GM15510 (cell line): ENCODE measurements around the gene SLC9A6.

ENCODE experiments used
- POLR2A ChIP-seq: IDR thresholded peaks from 3 replicates; pipeline ENCODE4 v1.6.1; 2011; ENCODE audit warnings: borderline replicate concordance; ENCODE audit not compliant: insufficient read length; ENCODE audit errors: extremely low read depth

Gene SLC9A6

DNA sequence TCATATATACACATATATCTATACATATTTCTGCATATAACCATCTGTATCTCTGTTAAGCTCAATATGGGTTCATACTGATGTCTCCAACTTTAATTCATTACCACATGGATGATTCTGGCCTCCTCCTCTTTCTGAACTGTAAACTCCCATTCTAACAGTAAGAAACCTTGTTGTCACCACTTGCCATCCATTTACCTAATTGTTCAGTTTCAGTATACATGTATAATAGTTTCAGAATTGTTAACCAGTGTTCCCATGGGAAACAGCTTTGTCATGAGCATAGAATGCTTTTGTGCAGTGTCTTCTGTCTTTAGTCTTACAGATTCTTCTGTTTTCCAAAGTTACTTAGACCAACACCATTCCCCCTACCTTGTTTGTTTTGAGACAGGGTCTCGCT, 35.9 kb downstream of the SLC9A6 start:
- TF ChIP-seq POLR2A = no peak

DNA sequence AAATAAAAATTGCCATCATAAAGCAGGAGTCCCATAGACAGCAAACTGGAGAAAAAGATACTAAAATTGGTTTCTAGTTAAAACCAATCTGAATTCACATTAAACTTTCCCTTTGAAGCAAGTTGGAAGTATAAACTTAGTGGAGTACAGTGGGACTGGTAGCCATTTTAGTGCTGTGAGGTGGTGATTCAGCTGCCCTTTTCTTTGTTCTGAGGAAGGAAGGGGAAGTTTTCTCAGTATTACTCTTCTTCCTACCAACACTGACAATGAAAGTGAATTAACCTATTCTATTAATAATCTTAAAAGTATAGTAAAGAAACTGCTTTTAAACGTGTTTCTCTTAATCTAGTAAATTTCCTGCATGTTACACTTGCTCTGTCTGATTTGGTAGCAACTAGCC, 36.7 kb downstream of the SLC9A6 start:
- no peak for TF ChIP-seq POLR2A

DNA sequence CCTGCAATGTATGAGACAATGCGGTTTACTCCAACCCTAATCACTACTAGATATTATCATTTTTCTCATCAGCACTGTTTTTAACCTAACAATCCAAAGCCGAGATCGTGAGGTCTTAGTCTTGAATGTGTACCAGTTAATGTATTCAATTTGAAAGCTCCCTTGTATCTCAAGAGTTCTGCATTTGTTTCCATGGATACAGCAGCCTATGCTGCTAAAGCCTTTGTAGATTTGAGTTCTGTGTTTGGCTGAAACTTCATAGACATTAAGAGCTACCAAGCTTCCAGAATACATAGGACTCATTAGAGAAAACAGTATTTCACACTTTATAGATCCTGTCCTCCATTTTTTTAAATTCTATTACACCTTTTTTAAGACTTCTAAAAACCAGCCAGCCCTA, 39.9 kb downstream of the SLC9A6 start:
- no peak for TF ChIP-seq POLR2A

- TF ChIP-seq POLR2A = no peak
Measured at GRCh38 chrX:136028383-136028984, 43.2 kb downstream of the SLC9A6 start.

DNA sequence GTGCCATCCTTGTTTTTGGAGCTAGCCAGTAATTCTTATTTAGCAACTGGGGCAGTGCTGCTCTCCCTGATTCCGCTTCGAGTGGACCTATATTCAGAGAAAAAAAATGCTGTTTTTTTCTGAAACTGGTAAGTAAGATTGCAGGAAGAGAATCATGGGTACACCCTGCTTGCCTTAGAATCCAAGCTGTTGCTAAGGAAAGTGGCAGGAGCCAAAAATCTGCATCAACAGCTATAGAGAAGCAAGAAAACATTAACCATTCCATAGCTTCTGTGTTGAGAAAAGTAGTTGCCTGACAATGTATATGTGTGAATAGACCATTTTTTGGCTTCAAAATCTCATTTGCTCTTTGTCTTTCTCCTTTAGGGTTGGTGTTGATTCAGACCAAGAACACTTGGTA, 44.5 kb downstream of the SLC9A6 start:
- no peak for TF ChIP-seq POLR2A

GRCh38 chrX:136030303-136031191, 45.3 kb downstream of the SLC9A6 start:
- TF ChIP-seq POLR2A = no peak

DNA sequence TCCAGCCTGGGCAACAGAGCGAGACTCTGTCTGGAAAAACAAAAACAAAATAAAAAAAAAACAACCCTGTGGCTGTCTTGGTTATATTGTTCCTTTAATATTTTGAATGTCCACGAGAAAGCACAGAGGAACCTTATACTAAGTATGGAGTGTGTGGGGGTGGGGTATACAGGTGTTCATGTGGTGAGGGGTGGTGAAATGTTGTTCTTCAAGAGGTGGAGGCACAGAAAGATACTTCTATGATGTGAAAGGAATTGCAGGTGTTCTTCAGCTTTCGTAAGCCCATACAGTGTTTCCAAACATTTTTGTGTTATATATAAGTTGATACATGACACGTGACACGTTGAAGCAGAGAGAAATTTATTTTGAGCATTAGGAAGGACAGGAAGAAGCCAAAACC, 46.4 kb downstream of the SLC9A6 start:
- TF ChIP-seq POLR2A = no peak

DNA sequence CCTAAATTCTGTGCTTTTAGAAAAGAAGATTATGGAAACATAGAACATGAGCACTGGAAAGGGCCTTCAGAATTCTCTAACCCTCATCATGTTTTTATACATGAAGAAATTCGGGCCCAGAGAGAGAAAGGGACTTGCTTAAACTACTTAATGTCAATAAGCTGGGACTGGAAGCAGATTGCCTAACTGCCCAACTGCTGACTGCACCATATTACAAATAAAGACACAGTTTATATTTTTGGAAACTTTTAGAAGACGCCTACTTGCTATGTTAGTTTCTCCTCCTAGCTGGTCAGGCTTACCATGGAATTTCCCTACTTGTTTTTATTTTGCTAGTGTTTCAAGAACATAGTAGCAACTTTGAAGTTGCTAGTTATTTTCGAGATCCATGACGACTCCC, 47.1 kb downstream of the SLC9A6 start:
- no peak for TF ChIP-seq POLR2A

DNA sequence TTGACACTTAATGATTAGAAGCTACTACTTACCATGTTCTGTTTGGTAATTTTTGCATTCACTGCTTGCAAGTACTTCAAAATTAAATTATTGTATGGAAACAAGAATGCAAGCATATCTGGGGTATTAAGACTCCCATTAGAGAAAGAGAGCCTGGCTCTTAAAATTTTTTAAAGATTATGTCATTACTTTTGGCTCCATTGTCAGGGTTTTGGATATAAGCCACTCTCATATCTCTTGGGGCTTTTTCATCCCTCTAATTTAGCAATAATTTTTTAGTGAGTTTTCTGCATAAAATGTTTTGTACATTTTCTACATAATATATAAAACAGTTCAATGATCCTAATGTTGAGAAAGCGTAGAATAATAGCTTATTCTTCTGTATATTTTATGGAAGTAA, 49.4 kb downstream of the SLC9A6 start:
- TF ChIP-seq POLR2A = no peak

GRCh38 chrX:136035663-136036062, 50.4 kb downstream of the SLC9A6 start:
- no peak for TF ChIP-seq POLR2A

DNA sequence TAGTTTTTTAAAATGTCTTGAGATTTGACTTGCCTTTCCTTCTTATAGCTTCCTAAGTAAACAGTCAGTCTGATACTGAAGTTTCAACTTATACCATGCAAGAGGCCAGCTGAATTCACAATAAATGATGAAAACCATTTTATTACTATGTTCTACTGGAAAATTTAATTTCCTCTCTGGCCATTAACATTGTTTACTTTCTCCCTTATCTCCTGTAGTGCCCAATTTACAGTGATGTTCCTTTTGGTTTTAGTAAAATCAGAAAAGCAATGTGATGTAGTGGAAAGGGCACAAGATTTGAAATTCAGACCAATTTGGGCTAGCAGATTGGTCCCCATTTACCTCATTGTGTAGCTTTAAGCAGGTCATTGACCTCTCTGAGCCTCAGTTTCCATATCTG, 54.2 kb downstream of the SLC9A6 start:
- no peak for TF ChIP-seq POLR2A

- no peak for TF ChIP-seq POLR2A
Measured at GRCh38 chrX:136039968-136040367, 54.7 kb downstream of the SLC9A6 start.

DNA sequence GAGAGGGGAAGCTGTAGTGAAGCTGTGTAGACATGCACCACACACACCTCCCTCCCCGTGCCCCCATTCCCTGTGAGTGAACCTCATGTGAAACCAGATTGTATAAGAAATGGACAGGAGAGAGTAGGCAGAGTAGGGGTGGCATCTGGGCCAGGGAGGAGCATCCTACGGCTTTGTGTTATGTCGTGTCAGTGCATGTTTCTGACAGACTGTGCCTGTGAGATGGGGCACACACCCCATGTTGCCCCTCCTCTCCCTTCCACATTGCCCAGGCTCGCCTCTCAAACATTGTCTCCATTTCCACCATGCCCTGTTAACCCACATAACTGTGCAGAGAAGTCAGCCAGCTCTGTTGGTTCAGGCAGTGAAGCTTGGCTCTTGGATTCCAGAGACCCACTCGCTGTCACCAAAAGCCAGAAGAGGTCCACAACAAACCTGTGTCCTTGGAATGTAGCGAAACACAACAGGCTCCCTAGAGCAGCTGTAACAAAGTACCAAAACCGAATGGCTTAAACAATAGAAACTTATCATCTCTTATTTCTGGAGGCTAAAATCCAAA, 56.1 kb downstream of the SLC9A6 start:
- TF ChIP-seq POLR2A = no peak

DNA sequence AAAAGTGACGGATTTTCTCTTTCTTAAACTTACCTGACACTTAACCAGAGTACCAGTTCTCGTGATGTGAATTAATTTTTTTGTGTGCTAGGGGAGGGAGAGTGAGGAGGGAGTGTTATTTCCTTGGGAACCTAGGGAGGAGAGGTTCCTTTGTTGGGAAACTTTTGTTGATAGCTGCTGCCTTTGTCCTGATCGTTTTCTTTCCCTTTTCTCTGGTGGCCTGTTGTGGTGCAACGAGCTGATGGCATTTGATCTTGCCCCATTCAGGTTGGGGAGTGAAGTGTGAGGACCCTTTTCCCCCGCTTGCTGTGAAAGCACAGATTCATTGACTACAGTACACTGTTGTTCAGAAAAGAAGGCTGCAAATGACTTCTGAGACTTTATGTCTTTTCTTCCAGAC, 59.8 kb downstream of the SLC9A6 start:
- TF ChIP-seq POLR2A = no peak

GRCh38 chrX:136046295-136047015, 61.2 kb downstream of the SLC9A6 start:
- no peak for TF ChIP-seq POLR2A

- no peak for TF ChIP-seq POLR2A
Measured at GRCh38 chrX:136047016-136047642, 61.9 kb downstream of the SLC9A6 start.

GRCh38 chrX:136047969-136048368, 62.7 kb downstream of the SLC9A6 start:
- TF ChIP-seq POLR2A = no peak
